Epidermal melanocyte (primary cell): Measurements from ENCODE around the gene STAB2.

Experiments used
- DNase-seq: peaks from one replicate; pipeline ENCODE4 v3.0.0; 2011; ENCODE audit warnings: low spot score; ENCODE audit not compliant: insufficient read length

STAB2 gene

DNA sequence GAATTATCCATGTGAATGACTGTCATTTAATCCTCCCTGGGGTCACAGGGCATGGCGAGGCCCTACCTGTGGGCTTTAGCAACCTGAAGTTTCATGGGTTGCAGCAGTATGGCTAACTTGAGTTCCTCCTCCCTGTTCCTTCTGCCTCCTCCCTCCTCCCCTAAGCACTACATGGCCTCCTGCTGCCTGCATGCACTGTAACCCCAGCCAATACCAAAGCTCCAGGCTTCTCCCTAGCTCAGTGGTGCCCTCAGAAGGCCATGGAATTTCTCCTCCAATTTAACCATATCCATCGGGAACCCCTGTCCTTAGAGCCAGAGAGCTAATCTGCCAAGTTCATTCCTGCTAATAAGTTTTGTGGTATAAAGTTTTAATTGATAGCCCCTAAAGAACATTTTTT lies 158.9 kb downstream of the STAB2 start:
- DNase-seq = no peak

GRCh38 chr12:103748002-103748401 lies 160.9 kb downstream of the STAB2 start:
- no peak for DNase-seq

GRCh38 chr12:103748875-103749274 lies 161.8 kb downstream of the STAB2 start:
- no peak for DNase-seq

DNA sequence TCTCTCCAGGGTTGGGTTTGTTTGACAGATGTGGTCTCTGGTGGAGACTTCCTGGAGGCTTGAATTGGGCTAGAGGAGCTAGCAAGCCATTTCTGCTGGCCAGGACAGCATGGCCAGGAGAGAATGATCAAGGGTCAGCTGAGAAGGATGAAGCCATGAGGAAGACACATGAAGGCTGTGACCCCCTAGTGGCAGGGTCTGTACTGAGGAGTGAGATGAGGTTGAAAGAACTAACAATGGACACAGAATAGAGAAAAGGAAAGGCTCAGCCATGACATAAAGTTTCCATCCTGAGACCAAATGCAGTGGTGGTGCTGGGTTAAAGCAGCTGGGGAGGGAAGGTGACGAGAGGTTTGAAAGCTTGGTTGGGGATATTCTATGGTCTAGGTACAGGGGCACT lies 164.1 kb downstream of the STAB2 start:
- DNase-seq = no peak

- DNase-seq = no peak
Observed at GRCh38 chr12:103751600-103751999, 164.5 kb downstream of the STAB2 start.

GRCh38 chr12:103755425-103755824 lies 168.4 kb downstream of the STAB2 start:
- DNase-seq = no peak

GRCh38 chr12:103756443-103756842 lies 169.4 kb downstream of the STAB2 start:
- no peak for DNase-seq

DNA sequence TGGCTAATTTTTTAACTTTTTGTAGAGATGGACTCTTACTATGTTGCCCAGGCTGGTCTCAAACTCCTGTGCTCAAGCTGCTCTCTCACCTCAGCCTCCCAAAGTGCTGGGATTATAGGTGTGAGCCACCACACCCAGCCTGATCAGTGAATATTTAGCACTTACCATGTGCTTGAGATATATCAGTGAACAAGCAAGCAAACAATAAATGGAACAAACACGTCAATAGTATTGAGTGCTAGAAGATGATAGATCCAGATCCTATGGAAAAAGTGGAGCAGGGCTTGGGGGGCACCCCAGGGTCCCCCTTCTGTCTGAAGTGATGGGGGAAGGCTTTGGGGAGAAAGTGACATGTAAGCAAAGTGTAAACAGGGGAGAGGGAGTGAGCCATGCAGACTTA lies 170.2 kb downstream of the STAB2 start:
- no peak for DNase-seq

DNA sequence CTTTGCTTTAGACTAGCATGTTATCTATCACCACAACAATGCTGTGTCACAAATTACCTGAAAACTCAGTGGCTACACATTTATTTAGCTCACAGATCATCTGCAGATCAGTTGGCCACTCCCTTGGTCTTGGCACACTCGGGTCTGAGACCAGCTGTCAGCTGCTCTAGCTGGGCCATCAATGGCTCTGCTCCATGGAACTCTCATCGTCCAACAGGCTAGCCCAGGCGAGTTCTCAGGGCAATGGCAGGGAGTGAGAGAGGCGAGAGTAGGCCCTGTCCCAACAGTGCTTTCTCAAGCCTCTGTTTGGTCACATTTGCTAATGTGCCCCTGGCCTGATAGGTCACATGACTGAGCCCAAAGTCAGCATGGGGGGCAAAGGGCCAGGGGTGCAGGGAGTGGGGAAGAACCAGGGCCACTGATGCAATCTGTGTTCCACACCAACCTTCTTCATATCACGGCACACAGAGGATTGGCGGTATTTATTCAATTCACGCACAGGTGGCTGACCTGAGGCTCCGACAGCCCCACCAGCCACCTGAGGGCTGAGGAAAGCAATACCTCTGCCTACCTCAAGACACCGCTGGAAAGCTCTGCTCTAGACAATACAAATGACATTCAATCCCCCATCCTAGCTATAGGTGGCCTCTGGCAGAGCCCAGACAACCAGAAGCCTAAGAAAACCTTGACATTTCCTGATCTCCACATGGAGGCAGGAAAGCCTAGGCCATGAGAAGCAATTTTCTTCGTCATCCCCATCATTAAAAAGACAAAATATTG lies 171.4 kb downstream of the STAB2 start:
- DNase-seq = no peak

DNA sequence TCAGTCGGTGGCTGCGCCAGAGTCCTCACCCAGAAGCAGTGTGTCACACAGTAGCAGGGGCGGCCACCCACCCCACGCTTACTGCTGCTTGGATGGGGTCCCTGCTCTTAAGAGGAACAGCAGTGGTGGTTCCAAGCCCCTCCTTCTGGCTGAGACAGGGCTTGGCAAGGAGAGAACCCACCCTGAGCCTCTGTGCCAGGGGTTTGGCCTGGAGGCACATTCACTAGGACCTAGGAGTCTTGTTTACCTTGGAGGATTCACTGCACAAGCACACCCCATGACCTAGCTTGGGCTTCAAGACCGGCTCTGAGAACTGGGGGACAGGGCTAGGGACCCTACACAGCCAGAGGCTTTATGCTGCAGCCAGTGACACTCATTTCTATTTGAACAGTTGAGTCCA lies 175.4 kb downstream of the STAB2 start:
- no peak for DNase-seq

- DNase-seq = no peak
Observed at GRCh38 chr12:103765322-103765721, 178.2 kb downstream of the STAB2 start.

GRCh38 chr12:103766028-103766427 lies 179.0 kb downstream of the STAB2 start:
- no peak for DNase-seq

DNA sequence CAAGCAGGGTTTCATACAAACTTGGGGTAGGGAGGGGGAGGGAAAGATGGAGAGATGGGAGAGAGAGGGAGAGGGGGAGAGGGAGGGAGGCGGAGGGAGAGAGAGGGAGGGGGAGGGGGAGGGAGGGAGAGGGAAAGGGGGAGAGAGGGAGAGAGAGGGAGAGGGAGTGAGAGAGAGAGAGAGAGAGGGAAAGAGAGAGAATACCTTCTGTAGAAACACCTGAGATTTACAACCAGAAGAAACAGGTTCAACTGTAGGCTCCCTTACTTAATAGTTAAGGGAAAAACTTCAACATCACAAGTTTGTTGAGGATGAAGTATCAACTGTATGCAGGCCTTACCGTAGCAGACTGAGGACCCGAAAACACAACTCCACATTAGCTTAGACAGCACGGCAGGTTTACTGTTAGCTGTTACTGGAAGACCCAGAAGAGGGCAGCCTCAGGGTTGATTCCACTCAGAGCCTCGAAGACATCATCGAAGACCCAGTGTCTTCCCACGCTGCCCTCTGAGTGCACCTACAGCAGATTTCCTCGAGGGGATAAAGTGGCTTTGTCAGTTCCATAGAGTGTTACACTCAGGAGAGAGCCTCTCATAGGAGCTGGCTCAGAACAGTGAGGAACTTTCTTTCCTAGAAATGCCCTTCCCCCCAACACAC lies 181.5 kb downstream of the STAB2 start:
- no peak for DNase-seq

- no peak for DNase-seq
Observed at GRCh38 chr12:103769240-103769945, 182.3 kb downstream of the STAB2 start.

- DNase-seq = no peak
Observed at GRCh38 chr12:103771466-103771865, 184.4 kb downstream of the STAB2 start.

GRCh38 chr12:103772367-103773108 lies 185.5 kb downstream of the STAB2 start:
- DNase-seq = no peak

GRCh38 chr12:103773109-103773910 lies 186.2 kb downstream of the STAB2 start:
- DNase-seq = no peak

DNA sequence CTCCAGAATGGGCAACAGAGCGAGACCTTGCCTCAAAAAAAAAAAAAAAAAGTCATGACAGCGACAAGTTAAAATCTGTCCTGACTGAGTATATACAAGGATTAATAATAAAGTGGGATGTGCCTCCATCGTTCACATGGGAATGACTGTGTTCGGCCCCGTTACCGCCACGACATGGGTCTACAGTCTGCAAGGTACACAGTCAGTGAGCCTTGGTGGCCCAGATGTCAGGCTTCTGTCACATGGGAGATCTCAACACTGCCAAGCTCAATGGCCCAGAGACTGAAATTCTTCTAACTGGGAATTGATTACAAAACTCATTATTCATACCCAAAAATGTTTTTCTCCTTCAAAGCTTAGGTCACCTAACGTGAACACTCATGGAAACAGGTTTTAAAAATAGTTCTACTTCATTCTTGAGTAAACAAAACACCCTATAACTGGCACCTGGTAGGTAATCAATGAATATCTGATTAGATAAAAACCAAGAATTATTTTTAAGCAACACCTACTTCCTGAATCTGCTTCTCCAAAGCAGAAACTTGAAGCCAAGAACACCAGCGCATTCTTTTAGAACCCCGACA lies 188.0 kb downstream of the STAB2 start:
- no peak for DNase-seq

DNA sequence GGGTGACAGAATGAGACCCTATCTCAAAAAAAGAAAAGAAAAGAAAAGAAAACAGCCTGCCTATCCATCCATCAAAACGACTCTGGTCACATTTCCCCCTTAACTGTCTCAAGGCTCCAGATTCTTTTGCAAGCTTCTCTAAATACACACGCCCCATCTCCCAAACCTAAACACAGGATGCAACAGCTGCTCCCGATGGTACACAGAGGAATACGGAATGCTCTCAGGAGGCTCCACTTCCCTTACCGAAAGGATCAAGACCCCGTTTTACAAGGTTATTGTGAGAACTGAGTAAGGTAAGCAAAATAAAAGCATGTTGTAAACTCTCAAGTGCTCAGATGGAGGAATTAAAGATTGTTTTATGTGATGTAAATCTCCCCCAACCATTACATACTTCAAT lies 191.7 kb downstream of the STAB2 start:
- DNase-seq = no peak

DNA sequence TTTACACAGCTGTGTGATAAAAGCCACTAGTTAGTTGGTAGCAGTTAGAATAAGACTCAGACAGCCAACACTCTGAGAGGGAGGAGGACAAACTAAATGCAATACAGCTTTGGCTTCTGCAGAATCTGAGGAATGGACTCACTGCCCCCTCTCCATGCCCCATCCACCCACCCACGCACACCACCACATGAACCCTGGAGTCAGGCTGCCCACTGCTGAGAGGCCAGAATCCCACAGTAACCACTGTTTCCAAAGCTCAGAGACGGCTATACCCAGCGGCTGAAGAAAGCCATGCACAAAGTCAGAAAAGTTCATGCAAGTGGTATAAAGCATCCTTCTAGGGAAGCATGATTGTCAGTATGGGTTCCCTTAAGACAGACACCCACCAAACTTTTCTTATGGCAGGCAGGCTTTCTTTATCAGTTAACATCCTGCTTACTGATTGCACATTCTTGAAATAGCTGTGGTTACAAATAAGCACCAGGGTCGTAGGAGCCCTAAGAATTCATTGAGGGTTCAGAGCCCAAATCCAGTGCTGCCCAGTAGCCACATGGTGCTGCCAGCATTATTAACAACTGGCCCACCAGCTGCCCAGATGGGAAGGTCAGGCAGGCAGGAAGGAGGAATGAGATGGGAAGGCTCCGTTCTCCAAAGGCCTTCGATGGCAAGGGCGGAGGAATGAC lies 192.5 kb downstream of the STAB2 start:
- no peak for DNase-seq
